ENCODE measurements around the gene UMODL1.

DNA sequence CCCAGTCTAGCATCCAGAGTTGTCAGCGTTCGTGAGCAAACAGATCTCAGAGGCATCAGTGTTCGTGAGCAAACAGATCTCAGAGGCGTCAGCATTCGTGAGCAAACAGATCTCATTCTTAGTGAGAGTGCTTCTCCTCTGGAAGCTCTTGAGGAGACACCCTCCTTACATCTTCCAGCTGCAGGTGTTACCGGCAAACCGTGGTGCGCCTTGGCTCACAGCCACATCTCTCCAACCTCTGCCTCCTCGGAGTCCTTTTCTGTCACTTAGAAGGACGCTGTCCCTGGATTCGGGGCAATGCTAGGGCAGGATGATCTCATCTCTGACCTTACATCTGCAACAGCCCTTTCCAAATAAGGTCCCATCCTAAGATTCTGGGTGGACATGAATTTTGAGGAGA lies 14.6 kb upstream of the UMODL1 start:
- TF ChIP-seq, protein P1, sequence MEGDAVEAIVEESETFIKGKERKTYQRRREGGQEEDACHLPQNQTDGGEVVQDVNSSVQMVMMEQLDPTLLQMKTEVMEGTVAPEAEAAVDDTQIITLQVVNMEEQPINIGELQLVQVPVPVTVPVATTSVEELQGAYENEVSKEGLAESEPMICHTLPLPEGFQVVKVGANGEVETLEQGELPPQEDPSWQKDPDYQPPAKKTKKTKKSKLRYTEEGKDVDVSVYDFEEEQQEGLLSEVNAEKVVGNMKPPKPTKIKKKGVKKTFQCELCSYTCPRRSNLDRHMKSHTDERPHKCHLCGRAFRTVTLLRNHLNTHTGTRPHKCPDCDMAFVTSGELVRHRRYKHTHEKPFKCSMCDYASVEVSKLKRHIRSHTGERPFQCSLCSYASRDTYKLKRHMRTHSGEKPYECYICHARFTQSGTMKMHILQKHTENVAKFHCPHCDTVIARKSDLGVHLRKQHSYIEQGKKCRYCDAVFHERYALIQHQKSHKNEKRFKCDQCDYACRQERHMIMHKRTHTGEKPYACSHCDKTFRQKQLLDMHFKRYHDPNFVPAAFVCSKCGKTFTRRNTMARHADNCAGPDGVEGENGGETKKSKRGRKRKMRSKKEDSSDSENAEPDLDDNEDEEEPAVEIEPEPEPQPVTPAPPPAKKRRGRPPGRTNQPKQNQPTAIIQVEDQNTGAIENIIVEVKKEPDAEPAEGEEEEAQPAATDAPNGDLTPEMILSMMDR (IDR thresholded peaks at IDR 0.05; ENCODE audit: low read length), result no peak
- no peak for TF ChIP-seq EZH2 (optimal IDR thresholded peaks at IDR 0.05; ENCODE audit: low read depth, low read length)

Data from MM.1S (cell line).